NCI-H510A treated with DMSO at 0.1 percent for 48 hours (cell line): ENCODE results near the gene GRK4.
"Not testable (repeated sequence)": the region's sequence is repeated elsewhere in the genome, so short reads cannot be mapped to it uniquely, and the experiment has no call there.

Experiments used
- DNase-seq: peaks from one replicate; lab custom pipeline; 2025; lab: John Stamatoyannopoulos, UW

GRK4 gene

GRCh38 chr4:2961811-2962441 is 1.4 kb upstream of the GRK4 start:
- no peak for DNase-seq

GRCh38 chr4:2962614-2963174 is 677 bp upstream of the GRK4 start:
- DNase-seq: no peak

- no peak for DNase-seq
Measured at GRCh38 chr4:2963966-2964471, 648 bp downstream of the GRK4 start.

GRCh38 chr4:2964706-2965258 is 1.4 kb downstream of the GRK4 start:
- no peak for DNase-seq

- DNase-seq: no peak
Measured at GRCh38 chr4:2965262-2965661, 1.9 kb downstream of the GRK4 start.

GRCh38 chr4:2968381-2968780 is 5.0 kb downstream of the GRK4 start:
- DNase-seq: no peak

GRCh38 chr4:2971275-2971674 is 7.9 kb downstream of the GRK4 start:
- no peak for DNase-seq

GRCh38 chr4:2977211-2978088 is 14.1 kb downstream of the GRK4 start:
- peak; percentile 74 for DNase-seq

GRCh38 chr4:2981256-2981819 is 18.0 kb downstream of the GRK4 start:
- DNase-seq: no peak

- DNase-seq: no peak
Measured at GRCh38 chr4:2982012-2982411, 18.6 kb downstream of the GRK4 start.

GRCh38 chr4:2983715-2984114 is 20.3 kb downstream of the GRK4 start:
- DNase-seq: not testable (repeated sequence)

- no peak for DNase-seq
Measured at GRCh38 chr4:2991243-2991642, 27.9 kb downstream of the GRK4 start.

- no peak for DNase-seq
Measured at GRCh38 chr4:2994917-2995316, 31.5 kb downstream of the GRK4 start.

GRCh38 chr4:2995546-2996265 is 32.3 kb downstream of the GRK4 start:
- no peak for DNase-seq

GRCh38 chr4:2996415-2996814 is 33.0 kb downstream of the GRK4 start:
- DNase-seq: no peak

- DNase-seq: no peak
Measured at GRCh38 chr4:3007724-3008123, 44.4 kb downstream of the GRK4 start.

- no peak for DNase-seq
Measured at GRCh38 chr4:3009422-3009821, 46.1 kb downstream of the GRK4 start.

- DNase-seq: no peak
Measured at GRCh38 chr4:3010577-3010976, 47.2 kb downstream of the GRK4 start.

- DNase-seq: no peak
Measured at GRCh38 chr4:3010998-3011397, 47.6 kb downstream of the GRK4 start.

- DNase-seq: no peak
Measured at GRCh38 chr4:3011456-3012220, 48.3 kb downstream of the GRK4 start.

- no peak for DNase-seq
Measured at GRCh38 chr4:3013323-3013722, 50.0 kb downstream of the GRK4 start.
